Measurements from ENCODE around the gene ARID4B. TPM values are rescaled to one million over a fixed set of nuclear protein-coding genes. Genes with fewer than 3 reads are reported as not detected.

Gene ARID4B
- total and polyA plus RNA-seq, 2 donors from 2014 or later: 6.6 to 50.3 TPM

GRCh38 chr1:235290740-235291502 lies 37.1 kb downstream of the ARID4B start:
- Histone ChIP-seq H3K9ac (ENCODE audit: low read length in 3 of 3) (no peak overlapping the region), H3K4me1 (ENCODE audit: control insufficient read depth in 2 of 3, insufficient read depth in 2 of 3, low read depth in 1 of 3, low read length in 3 of 3) (peaks cover 0 to 4% (median 0%) of the 10 kb centered on the region in 3 donors), H3K9me3 (ENCODE audit: control insufficient read depth in 2 of 3, insufficient read depth in 1 of 3, low read length in 3 of 3) (no peaks in the 10 kb centered on the region), H3K27me3 (ENCODE audit: control insufficient read depth, insufficient read depth, low read length) (no peaks in the 10 kb centered on the region), H3K27ac (ENCODE audit: low read depth in 2 of 2, low read length in 2 of 2) (no peak overlapping the region), H3K36me3 (ENCODE audit: control insufficient read depth in 2 of 3, insufficient read depth in 3 of 3, low read length in 3 of 3) (no peaks in the 10 kb centered on the region), H3K4me3 (ENCODE audit: low read length in 3 of 3) (no peak overlapping the region)
- FAIRE-seq: no peak
- intact Hi-C loops (cut with DNase I): no loop called here
- DNase-seq: no peak
- no peak for TF ChIP-seq CTCF (IDR thresholded peaks at IDR 0.05; ENCODE audit: borderline replicate concordance, extremely low read depth, insufficient read depth)

- Histone ChIP-seq H3K9ac (ENCODE audit: low read length in 3 of 3) (no peak overlapping the region), H3K27ac (ENCODE audit: low read depth in 2 of 2, low read length in 2 of 2) (no peak overlapping the region), H3K36me3 (ENCODE audit: control insufficient read depth in 2 of 3, insufficient read depth in 3 of 3, low read length in 3 of 3) (no peaks in the 10 kb centered on the region), H3K9me3 (ENCODE audit: control insufficient read depth in 2 of 3, insufficient read depth in 1 of 3, low read length in 3 of 3) (no peaks in the 10 kb centered on the region), H3K4me3 (ENCODE audit: low read length in 3 of 3) (no peak overlapping the region), H3K4me1 (ENCODE audit: control insufficient read depth in 2 of 3, insufficient read depth in 2 of 3, low read depth in 1 of 3, low read length in 3 of 3) (peaks cover 0 to 4% (median 0%) of the 10 kb centered on the region in 3 donors), H3K27me3 (ENCODE audit: control insufficient read depth, insufficient read depth, low read length) (no peaks in the 10 kb centered on the region)
- FAIRE-seq (no peak), DNase-seq (no peak)
- TF ChIP-seq CTCF (IDR thresholded peaks at IDR 0.05; ENCODE audit: borderline replicate concordance, extremely low read depth, insufficient read depth): no peak
- intact Hi-C loops (cut with DNase I): no loop called here
These were observed 37.9 kb downstream of the ARID4B start for GRCh38 chr1:235289859-235290739.

- intact Hi-C loops (cut with DNase I): no loop called here
- peaks cover 0 to 4% (median 0%) of the 10 kb centered on the region in 3 donors for H3K4me1 ChIP-seq (ENCODE audit: control insufficient read depth in 2 of 3, insufficient read depth in 2 of 3, low read depth in 1 of 3, low read length in 3 of 3)
These were observed 40.6 kb downstream of the ARID4B start for GRCh38 chr1:235287208-235287882.

More at GRCh38 chr1:235287208-235287882, 40.6 kb downstream of the ARID4B start:
- no peak overlapping the region for H3K27ac ChIP-seq (ENCODE audit: low read depth in 2 of 2, low read length in 2 of 2)
- no peak for DNase-seq
- H3K9ac ChIP-seq (ENCODE audit: low read length in 3 of 3): no peak overlapping the region
- TF ChIP-seq CTCF (IDR thresholded peaks at IDR 0.05; ENCODE audit: borderline replicate concordance, extremely low read depth, insufficient read depth): no peak
- no peaks in the 10 kb centered on the region for H3K36me3 ChIP-seq (ENCODE audit: control insufficient read depth in 2 of 3, insufficient read depth in 3 of 3, low read length in 3 of 3)
- no peaks in the 10 kb centered on the region for H3K27me3 ChIP-seq (ENCODE audit: control insufficient read depth, insufficient read depth, low read length)
- H3K9me3 ChIP-seq (ENCODE audit: control insufficient read depth in 2 of 3, insufficient read depth in 1 of 3, low read length in 3 of 3): no peaks in the 10 kb centered on the region
- no peak for FAIRE-seq
- no peak overlapping the region for H3K4me3 ChIP-seq (ENCODE audit: low read length in 3 of 3)
